Measurements from ENCODE around the gene GNAL. TPM values are rescaled to one million over a fixed set of nuclear protein-coding genes. Genes with fewer than 3 reads are reported as not detected.

GNAL gene
- total RNA-seq, 1 experiment from 2014 or later, result 0.61 TPM

DNA sequence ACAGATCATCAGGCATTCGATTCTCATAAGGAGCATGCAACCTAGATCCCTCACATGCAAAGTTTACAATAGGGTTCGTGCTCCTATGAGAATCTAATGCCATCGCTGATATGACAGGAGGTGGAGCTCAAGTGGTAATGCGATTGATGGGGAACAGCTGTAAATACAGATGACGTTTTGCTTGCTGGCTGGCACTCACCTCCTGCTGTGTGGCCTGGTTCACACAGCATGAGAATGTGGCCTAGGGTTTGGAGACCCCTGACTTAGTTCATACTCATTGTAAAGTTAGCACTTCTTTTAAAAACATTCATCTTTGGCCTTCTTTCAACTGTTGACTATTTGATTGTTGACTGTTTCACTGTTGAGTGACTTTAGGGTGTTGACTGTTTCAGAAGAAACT, 153.5 kb downstream of the GNAL start:
- TF ChIP-seq, protein P1, sequence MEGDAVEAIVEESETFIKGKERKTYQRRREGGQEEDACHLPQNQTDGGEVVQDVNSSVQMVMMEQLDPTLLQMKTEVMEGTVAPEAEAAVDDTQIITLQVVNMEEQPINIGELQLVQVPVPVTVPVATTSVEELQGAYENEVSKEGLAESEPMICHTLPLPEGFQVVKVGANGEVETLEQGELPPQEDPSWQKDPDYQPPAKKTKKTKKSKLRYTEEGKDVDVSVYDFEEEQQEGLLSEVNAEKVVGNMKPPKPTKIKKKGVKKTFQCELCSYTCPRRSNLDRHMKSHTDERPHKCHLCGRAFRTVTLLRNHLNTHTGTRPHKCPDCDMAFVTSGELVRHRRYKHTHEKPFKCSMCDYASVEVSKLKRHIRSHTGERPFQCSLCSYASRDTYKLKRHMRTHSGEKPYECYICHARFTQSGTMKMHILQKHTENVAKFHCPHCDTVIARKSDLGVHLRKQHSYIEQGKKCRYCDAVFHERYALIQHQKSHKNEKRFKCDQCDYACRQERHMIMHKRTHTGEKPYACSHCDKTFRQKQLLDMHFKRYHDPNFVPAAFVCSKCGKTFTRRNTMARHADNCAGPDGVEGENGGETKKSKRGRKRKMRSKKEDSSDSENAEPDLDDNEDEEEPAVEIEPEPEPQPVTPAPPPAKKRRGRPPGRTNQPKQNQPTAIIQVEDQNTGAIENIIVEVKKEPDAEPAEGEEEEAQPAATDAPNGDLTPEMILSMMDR (IDR thresholded peaks at IDR 0.05; ENCODE audit: unreplicated experiment), result no peak
- Mint-ChIP-seq H3K27ac (ENCODE audit: unreplicated experiment) (no peak overlapping the region), H3K36me3 (ENCODE audit: insufficient read depth, unreplicated experiment) (no peaks in the 10 kb centered on the region), H3K27me3 (ENCODE audit: unreplicated experiment) (no peaks in the 10 kb centered on the region), H3K4me3 (ENCODE audit: low read depth, unreplicated experiment) (no peak overlapping the region), H3K4me1 (ENCODE audit: low read depth, unreplicated experiment) (no peaks in the 10 kb centered on the region), H3K9me3 (ENCODE audit: low read depth, unreplicated experiment) (no peaks in the 10 kb centered on the region)
- intact Hi-C loops (cut with micrococcal nuclease; ENCODE audit: unreplicated experiment), result no loop called here
- no TSS peak for BruUV-seq (replicated peaks)
- CTCF ChIA-PET, result no interaction called here
- no peak for DNase-seq

DNA sequence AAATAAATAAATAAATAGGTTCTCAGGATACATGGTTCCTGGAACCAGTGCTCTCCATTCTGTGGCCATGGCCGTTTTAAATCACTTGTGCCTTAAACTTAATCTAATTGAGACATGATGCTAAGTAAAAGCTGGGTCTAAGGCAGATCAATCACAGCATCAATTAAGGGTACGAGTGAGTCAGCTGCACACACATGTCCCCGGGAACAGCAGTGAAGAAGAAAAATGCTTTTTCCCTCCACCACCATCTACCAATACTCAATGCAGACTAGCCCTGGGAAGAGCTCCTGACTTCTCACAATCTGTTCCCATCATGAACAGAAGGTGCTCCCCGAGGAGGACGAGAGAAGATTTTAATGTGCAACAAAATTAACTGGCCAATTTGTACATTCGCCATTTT, 155.4 kb downstream of the GNAL start:
- Mint-ChIP-seq H3K9me3 (ENCODE audit: low read depth, unreplicated experiment) (no peaks in the 10 kb centered on the region), H3K36me3 (ENCODE audit: insufficient read depth, unreplicated experiment) (no peaks in the 10 kb centered on the region), H3K4me3 (ENCODE audit: low read depth, unreplicated experiment) (no peak overlapping the region), H3K27me3 (ENCODE audit: unreplicated experiment) (no peaks in the 10 kb centered on the region), H3K4me1 (ENCODE audit: low read depth, unreplicated experiment) (peaks cover 5% of the 10 kb centered on the region), H3K27ac (ENCODE audit: unreplicated experiment) (no peak overlapping the region)
- intact Hi-C loops (cut with micrococcal nuclease; ENCODE audit: unreplicated experiment), result no loop called here
- no TSS peak for BruUV-seq (replicated peaks)
- TF ChIP-seq, protein P1 (IDR thresholded peaks at IDR 0.05; ENCODE audit: unreplicated experiment), result no peak
- DNase-seq, result no peak
- CTCF ChIA-PET, result no interaction called here

DNA sequence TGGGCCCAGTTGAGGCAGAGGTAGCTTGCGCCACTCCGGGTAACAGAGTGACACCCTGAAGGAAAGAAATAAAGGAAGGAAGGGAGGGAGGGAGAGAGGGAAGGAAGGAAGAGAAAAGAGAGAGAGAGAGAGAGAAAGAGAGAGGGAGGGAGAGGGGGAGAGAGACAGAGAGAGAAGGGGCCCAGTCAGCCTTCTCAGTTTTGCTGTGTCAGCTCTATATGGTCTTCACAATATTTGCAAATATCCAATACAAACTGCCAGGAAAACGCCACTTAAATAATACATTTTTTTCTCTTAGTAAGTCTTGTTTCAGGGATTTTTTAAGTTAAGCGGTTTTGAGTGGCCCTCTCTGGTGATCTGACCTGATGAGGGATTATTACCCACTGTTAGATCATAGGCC, 156.6 kb downstream of the GNAL start:
- no TSS peak for BruUV-seq (replicated peaks)
- peaks cover 17% of the 10 kb centered on the region for H3K4me1 Mint-ChIP-seq (ENCODE audit: low read depth, unreplicated experiment)
- H3K4me3 Mint-ChIP-seq (ENCODE audit: low read depth, unreplicated experiment), result no peak overlapping the region
- no peaks in the 10 kb centered on the region for H3K27me3 Mint-ChIP-seq (ENCODE audit: unreplicated experiment)
- DNase-seq, result no peak
- H3K9me3 Mint-ChIP-seq (ENCODE audit: low read depth, unreplicated experiment), result no peaks in the 10 kb centered on the region
- CTCF ChIA-PET, result no interaction called here
- no peak overlapping the region for H3K27ac Mint-ChIP-seq (ENCODE audit: unreplicated experiment)
- H3K36me3 Mint-ChIP-seq (ENCODE audit: insufficient read depth, unreplicated experiment), result peaks cover 10% of the 10 kb centered on the region
- intact Hi-C loops (cut with micrococcal nuclease; ENCODE audit: unreplicated experiment), result no loop called here
- TF ChIP-seq, protein P1 (IDR thresholded peaks at IDR 0.05; ENCODE audit: unreplicated experiment), result no peak

DNA sequence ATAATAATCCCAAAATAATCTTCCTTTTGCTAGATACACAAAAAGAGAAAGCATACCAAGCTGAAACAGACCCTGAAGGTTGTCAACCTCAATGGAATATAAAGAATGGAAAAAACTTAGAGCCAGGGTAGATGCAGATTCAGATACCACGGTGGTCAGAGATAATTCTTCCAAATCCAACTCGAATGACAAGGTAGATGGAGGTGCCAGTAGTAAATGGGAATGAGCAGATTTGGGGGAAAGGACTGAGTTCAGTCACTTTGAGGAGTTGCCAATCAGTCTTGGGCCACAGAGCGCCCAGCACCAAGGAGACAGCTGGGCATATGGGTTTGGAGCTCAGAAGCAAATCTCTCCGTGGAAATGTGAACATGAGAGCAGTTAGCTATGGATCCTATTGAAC, 158.7 kb downstream of the GNAL start:
- DNase-seq, result no peak
- H3K27ac Mint-ChIP-seq (ENCODE audit: unreplicated experiment), result no peak overlapping the region
- H3K36me3 Mint-ChIP-seq (ENCODE audit: insufficient read depth, unreplicated experiment), result peaks cover 32% of the 10 kb centered on the region
- BruUV-seq (replicated peaks), result no TSS peak
- peaks cover 17% of the 10 kb centered on the region for H3K4me1 Mint-ChIP-seq (ENCODE audit: low read depth, unreplicated experiment)
- no peak overlapping the region for H3K4me3 Mint-ChIP-seq (ENCODE audit: low read depth, unreplicated experiment)
- no peaks in the 10 kb centered on the region for H3K9me3 Mint-ChIP-seq (ENCODE audit: low read depth, unreplicated experiment)
- TF ChIP-seq, protein P1 (IDR thresholded peaks at IDR 0.05; ENCODE audit: unreplicated experiment), result no peak
- CTCF ChIA-PET, result no interaction called here
- intact Hi-C loops (cut with micrococcal nuclease; ENCODE audit: unreplicated experiment), result no loop called here
- no peaks in the 10 kb centered on the region for H3K27me3 Mint-ChIP-seq (ENCODE audit: unreplicated experiment)

DNA sequence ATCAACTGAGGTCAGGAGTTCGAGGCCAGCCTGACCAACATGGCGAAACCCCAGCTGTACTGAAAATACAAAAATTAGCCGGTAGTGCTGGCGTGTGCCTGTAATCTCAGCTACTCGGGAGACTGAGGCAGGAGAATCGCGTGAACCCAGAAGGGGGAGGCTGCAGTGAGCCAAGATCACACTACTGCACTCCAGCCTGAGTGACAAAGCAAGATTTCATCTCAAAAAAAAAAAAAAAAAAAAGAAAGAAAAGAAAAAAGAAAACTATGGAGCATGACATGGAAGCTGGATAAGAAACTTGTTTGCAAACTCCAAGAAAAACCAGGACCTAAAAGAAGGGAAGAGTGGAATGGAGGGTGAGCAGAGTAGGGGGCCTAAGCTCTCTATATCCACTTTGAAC, 160.2 kb downstream of the GNAL start:
- Mint-ChIP-seq H3K4me3 (ENCODE audit: low read depth, unreplicated experiment) (peak overlapping the region; percentile 88), H3K4me1 (ENCODE audit: low read depth, unreplicated experiment) (peaks cover 17% of the 10 kb centered on the region), H3K36me3 (ENCODE audit: insufficient read depth, unreplicated experiment) (peaks cover 44% of the 10 kb centered on the region), H3K9me3 (ENCODE audit: low read depth, unreplicated experiment) (no peaks in the 10 kb centered on the region), H3K27me3 (ENCODE audit: unreplicated experiment) (no peaks in the 10 kb centered on the region), H3K27ac (ENCODE audit: unreplicated experiment) (peak overlapping the region; percentile 96)
- intact Hi-C loops (cut with micrococcal nuclease; ENCODE audit: unreplicated experiment), result no loop called here
- no peak for DNase-seq
- TF ChIP-seq, protein P1 (IDR thresholded peaks at IDR 0.05; ENCODE audit: unreplicated experiment), result no peak
- CTCF ChIA-PET, result no interaction called here
- BruUV-seq (replicated peaks), result no TSS peak
